Skin of body (tissue), 2 donors: ENCODE data around the gene EFCAB8. TPM values are rescaled to one million over a fixed set of nuclear protein-coding genes. Genes with fewer than 3 reads are reported as not detected.
"Not testable (repeated sequence)": the region's sequence is repeated elsewhere in the genome, so short reads cannot be mapped to it uniquely, and the experiment has no call there.

Source experiments
- DNase-seq: peaks from one replicate; lab custom pipeline; 2025; lab: John Stamatoyannopoulos, UW
- total RNA-seq: library from RNA; depleted of rRNA; stranded (reverse); fragments of >200 nt; gene quantifications from one replicate; pipeline ENCODE4 v1.2.3, GENCODE V29; 2014

Gene EFCAB8
- total RNA-seq, 1 donor from 2014 or later = not detected

DNA sequence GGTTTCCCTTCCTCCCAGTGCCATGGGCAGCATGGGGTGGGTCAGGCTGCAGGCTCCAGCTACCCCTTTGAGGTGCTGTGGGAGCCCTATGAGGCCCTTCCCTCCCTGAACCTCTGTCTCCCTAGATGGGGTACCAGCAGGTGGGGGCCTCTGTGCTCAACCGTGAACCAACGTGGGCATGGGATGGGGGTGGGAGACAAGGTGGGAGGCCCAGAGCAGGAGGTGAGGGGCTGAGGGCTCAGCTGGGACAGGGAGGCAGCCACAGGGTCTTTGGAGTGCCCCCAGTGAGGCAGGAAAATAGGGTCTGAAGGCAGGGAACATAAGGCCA, 112.2 kb downstream of the EFCAB8 start:
- DNase-seq = no peak

DNA sequence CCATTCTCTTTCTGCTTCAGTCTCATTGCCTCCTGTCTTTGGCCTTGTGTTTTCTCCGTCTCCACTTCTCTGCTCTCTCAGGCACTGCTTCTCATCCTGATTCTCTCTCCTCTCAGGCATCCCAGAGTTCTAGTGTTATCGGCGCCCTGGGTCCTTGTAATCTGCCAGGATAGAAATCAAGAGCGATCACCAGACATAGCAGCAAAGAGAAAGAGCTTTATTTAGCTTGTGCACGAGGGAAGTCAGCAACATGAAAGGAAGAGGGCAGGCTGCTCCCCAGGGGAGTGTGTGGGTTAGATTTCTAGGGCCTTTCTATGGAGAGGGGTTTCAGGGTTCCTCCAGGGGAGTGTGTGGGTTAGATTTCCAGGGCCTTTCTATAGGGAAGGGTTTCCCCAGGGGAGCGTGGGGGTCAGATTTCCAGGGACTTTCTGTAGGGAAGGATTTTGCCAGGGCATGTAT, 113.0 kb downstream of the EFCAB8 start:
- DNase-seq = no peak

DNA sequence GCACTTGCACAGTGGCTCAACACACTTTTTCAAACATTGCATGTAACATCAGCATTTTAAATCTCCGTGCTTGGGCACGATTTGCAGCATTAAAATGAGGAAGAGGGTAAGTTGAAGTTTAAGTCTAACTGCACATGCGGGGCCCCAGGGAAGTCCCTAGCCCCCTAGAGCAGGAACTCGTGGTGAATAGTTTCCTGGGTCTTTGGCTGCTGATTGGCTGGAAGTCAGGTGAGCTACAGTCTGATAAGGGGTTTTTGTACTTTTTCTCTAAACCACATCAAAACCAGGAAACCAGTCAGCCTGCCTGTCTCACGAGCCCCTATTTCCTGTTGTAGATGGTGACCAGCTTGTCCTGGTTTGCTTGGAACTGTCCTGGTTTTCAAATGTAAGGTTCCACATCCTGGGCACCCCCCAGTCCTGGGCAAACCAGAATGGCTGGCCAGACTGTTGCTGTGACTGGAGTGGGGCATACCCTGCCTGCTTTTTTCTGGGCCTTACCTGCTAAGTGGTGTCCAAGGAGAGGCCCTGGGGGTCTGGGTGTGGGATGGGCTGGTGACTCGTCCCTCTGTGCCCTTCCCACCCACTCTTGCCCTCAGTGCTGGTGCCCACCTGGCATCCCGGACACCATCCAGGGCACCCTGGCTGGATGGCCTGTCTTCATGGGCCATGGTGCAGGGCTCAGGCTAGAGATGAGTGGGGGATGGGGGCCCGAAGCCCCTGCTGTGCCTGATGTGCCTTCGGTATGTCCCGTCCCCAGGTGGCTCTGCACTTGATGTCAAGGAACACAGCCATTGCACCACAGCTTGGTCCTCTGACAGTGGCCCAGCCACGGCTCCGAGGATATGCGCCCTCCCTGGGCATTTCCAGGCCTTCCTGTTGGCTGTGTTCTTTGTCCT, 113.7 kb downstream of the EFCAB8 start:
- DNase-seq = no peak

DNA sequence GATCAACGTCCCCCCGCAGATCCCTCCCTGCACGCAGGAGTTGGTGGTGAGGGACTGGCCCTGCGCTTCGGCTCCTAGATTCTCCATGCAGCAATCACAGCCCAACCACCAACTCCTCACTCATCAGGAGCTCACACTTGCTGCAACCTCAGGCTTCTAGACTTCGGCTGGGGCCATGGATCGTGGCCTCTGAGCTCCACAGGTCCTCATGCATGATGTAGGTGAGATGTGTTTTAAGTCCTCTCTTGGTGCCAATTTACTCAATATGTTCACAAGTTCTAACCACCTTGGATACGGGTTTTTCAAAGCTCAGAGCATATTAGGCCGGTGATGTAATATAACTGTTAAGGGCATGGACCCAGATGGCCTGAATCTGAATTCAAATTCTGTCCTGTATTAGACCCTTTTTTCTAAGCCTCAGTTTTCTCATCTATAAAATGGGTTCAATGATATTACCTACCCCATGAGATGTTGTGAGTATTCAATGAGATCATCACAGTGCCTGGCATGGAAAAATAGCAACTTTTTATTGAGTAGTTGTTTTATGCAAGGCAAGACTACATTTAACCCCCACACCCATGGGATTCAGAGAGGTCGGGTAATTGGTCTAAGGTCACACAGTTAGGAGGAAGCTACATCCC, 114.5 kb downstream of the EFCAB8 start:
- DNase-seq = no peak

DNA sequence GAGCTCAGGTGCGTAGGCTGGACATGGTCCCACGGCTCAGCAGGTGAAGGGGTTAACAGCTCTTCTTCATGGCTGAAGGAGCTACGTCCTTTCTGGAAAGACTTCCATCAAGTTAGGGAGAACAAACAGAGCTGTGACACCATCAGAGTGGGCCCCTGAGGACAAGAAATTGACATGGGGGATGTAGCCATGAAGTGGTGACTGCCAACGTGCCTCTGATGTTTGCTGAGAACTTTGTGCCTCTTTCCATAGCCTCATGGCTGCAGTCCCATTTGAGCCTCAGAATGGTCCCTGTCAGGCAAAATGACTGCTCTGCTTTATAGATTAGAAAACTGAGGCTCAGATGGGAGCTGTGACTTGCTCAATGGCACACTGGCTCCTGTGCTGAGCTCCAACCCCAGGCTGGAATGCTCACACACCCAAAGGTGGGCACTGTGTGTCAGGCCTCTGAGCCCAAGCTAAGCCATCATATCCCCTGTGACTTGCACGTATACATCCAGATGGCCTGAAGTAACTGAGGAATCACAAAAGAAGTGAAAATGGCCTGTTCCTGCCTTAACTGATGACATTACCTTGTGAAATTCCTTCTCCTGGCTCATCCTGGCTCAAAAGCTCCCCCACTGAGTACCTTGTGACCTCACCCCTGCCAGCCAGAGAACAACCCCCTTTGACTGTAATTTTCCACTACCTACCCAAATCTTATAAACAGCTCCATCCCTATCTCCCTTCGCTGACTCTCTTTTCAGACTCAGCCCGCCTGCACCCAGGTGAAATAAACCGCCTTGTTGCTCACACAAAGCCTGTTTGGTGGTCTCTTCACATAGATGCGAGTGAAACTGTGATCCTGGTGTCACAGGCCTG, 115.7 kb downstream of the EFCAB8 start:
- DNase-seq = not testable (repeated sequence)

DNA sequence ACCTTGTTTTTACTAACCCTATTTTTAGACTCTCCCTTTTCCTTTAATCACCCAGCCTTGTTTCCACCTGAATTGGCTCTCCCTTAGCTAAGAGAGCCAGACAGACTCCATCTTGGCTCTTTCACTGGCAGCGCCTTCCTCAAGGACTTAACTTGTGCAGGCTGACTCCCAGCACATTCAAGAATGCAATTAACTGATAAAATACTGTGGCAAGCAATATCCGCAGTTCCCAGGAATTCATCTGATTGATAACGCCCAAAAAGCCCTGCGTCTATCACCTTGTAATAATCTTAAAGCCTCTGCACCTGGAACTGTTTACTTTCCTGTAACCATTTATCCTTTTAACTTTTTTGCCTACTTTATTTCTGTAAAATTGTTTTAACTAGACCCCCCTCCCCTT, 116.4 kb downstream of the EFCAB8 start:
- DNase-seq = not testable (repeated sequence)

DNA sequence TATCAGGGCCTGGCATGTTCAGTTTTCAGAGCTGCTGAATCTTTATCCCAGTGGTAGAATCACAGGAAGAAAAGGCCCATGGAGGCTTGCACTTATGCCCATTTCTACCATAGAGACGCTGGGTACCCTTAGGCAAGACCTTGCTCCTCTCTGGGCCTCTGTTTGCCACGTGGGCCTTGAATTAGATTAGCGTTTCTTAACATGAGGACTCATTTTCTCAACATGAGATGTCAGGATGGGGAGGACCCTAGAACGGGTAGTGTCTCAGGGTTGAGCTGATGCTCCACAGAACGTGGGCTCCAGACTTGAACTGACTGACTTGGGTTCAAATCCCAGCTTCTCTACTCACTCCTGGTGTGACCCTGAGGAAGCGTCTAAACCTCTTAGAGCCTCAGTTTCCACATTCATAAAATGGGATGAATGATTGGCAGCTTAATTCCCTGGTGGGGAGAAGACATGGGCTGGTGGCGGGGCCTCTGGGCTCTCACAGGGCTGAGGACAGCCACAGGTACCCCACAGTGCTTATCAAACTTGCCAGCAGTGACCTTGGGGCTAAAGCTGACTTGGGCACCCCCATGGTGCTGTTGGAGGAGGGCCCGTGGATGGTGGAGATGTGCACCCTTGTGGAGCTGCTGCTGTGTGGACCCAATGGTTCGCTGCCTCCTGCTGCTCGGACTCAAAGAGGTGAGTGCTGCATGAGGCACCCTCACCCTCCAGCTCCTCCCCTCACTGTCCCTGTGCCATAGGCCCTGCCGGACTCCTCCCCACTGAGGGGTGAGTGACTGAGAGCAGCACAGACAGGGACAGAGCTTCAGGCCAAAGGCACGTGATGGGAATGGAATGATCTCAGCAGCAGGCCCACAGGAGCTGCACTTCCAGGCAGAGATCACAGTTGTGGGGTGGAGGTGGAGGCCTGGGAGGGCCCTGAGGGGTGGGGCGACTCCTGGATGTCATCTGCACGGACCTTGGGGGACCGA, 117.3 kb downstream of the EFCAB8 start:
- DNase-seq = no peak

DNA sequence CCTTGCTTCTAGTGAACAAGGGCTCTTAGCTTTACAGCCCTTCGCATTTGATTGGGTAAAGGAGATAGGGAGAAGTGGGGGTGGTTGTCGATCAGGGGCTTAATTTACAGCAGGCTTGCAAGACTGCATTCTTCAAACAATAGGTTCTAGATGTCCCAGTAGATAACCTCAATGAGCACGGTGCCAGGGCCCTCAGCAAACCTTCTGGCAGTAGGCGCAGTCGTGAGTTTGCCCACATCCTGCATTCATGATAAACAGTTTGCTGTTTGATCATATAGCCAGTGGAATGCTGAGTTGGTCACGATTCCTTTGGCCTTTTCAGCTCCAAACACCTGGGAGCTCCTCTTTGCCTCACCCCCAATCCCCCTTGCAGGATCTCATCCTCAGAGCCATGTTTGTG, 118.0 kb downstream of the EFCAB8 start:
- no peak for DNase-seq

DNA sequence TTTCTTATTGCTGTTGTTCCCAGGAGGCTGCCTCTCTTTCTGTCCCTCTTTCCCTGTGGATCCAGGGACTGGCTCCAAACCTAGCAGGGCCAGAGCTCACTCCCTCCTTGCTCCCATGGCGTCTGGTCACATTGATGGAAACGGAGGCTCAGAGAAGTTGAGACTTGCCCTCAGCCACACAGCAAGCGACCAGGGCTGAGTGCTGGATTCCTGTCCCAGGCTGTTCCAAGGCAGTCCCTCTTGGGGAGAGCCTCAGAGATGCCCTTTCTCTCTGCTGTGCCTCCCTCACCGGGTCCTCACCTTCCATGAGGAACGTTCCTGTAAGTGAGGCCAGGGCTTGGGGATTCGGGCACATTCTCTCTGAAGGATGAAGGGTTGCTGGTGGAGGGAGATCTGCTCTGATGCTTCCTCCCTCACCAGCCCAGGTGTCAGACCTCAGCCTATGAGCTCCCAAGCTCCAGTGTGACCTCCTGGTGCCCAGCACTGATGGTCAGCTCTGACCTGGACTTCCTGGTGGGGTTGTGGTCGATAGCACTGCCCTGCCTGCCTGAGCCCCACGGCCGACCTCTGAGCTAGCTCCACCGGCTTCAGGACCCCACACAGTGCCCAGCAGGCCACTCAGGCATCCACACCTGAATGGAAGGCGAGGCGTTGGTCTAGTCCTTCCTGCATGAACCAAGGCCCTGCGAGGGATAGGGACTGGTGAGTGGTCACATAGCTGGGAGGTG, 118.7 kb downstream of the EFCAB8 start:
- no peak for DNase-seq

DNA sequence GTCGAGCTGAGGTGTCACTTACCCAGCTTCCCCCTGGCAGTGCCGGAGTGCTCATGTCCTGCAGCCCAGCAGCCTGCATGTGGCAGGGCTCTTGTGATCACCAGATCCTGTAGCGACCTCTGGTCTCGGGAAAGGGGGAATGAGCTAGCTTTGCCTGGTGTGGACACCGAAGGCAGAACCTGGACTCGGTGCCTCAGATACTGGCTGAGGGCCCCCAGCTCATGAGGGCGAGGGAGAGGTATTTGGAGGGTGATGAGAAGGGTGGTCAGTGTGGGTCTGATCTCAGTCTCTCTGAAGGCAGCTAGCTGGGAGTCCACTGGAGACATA, 119.2 kb downstream of the EFCAB8 start:
- DNase-seq = no peak

DNA sequence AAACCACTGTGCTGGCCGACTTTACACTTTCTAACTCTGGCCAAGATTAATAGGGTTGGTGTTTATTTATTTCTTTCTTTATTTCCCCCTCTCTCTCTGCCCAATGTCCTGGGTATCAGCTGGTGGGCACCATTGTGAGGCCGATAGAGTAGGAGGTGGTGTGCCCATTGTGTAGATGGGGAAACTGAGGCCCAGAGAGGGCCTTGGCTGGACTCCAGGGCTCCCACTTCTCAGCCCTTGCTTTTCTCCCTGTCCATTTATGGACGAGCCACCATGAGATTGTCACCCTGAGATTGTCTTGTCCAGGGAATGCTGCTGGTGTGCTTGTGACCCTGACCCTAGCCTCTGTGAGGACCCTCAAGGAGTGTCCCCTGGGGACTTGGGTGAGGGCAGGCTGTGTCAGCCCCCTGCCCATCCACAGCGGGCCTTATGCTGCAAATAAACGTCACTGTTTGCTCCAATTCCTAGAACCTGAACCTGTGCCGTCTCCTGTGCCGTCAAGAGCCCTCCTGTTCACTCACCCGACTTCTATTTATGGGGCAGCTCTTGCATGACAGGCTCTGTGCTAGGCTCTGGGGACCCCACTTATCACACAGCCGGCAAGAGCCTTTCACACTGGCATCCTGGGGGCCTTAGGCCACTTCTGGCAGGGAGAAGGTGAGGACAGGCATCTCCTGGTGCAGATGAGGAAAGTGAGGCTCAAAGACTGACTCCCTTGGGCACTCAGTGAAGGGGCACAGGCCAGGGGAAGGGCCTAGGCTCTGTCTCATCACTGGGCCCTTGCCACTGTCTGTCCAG, 120.7 kb downstream of the EFCAB8 start:
- no peak for DNase-seq

DNA sequence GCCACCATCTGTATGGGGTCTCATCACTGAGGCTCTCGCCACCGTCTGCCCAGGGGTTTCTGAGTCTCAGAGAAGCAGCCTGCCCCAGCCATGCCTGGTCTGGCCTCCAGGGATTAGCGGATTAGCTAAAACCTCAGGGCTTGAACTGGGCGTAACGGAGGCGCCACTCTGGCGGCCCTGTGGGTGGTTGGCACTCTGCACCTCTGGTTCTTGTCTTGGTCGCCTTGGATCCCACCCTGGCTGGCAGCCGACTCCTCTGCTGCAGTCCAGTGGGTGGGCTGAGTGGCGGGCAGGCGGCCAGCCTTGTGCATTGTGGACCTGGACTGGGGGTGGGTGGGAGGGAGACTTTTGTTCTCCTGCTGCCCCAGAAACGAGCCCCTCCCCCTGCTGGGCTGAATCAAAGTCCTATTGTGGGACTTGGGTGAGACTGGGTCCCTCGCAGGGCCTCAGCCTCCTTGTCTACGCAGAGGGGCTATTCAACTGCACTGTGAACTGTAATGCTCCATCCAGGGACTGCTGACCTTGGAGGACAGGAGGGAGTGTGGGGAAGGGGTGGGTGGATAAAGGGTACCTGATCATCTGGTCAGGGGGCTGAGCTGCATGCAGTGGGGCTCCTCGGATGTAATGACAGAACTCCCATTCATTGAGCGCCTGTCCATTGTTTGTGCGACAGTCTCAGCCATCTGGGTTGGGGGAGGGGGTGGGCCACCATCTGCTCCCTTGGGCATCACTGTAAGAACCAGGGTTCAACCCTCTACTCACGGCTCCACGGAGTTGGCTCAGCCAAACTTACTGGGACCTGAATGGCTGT, 121.6 kb downstream of the EFCAB8 start:
- no peak for DNase-seq

DNA sequence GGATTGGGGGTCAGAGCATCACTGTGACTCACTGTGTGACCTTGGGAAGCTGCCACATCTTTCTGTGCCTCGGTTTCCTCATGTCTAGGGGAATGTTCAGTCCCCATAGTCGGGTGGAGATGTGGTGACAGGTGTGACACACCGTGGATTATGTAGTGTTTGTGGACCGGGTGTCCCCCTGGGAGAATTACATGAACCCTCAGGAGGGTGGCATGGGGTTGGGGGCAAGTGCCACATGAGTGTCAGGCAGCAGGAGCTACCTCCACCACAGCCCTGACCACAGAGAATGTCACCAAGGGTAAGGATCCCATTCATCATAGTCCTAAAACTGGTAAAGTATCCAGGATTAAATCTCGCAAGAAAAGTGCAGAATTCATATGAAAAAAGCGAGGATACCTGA, 122.3 kb downstream of the EFCAB8 start:
- DNase-seq = no peak

DNA sequence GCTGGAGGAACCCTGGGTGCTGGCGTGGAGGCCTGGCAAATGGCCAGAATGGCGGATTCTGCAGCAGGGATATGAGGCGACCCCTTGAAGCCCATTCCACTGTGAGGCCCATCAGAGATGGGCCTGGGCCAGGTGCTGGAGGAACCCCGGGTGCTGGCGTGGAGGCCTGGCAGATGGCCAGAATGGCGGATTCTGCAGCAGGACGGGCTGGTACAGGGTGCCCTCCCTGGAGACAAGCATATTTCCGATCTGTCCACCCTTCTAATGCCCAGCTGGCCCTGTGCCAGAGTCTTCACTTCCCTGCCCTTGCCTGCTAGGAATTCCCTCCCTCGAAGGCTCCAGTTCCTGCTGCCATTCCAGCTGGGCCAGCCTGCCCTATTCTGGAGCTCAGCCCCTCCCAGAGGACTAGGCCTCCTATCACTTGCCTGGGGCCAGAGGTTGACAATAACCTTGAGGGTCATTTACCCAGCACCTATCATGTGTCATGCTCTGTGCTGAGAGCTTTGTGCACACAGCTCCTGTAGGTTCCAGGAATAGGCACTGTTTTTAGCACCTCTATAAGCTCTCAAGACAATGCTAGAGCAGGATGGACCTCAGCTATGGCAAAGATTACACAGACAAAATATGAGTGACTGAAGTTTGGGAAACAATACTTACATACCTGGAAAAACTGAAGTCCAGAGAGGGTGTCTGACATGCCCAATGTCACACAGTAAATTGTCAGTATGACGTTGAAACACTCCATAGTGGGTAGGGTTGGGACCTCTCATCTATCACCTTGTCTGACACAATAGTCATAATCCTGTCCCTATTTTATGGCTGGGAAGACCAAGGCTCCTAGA, 124.1 kb downstream of the EFCAB8 start:
- no peak for DNase-seq

DNA sequence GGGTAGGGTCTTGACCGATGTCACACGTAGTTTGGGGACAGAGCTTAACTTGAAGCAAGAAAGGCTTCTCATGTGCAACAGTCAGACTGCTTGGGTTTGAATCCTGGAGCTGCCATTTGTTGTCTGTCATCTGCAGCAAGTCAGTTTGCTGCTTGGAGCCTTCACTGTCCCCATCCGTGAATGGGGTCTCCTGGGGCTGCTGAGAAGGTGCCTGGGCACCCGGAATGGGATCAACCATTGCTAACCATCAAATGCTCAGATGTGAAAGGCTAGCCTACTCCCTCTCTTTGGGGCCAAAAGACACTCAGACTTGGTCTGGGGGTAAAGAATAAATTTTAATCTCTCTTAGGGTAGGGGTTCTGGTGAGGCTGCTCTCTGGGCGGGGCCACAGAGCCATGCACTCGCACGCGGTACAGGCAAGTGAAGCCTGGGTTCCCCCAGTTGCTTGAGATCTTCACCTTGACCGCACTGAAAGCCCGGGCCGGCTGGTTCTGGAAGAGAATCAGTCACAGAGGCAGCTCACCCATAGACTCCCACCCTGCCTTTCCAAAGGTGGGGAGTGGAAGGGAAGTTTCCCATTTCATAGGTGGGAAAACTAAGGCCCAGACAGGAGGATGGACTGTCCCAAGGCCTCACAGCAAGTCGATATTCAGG, 124.9 kb downstream of the EFCAB8 start:
- DNase-seq = no peak

DNA sequence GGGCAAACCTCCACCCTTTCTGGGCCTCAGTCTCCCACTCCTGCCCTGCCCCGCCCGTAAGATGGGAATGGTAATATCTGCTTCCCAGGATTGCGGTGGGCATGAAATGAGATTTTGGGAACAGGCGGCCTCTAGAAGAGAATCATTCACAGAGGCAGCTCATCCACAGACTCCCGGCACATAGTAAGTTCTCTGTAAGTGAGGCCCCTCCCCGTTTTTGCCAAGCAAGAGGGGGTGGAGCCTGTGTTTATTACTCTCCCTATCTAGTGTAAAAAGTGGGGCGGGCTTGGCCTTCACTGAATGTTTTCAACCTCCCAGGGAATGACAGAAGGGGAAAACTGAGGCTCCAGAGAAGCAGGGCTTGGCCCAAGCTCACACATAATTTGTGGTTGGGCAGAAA, 125.5 kb downstream of the EFCAB8 start:
- no peak for DNase-seq
